SK-N-MC (cell line): ENCODE results near the gene PRKCSH.

Source experiments
- EZH2 ChIP-seq: fragments of 200-600 bp; sonication (generic); IDR thresholded peaks from one replicate; pipeline ENCODE4 v1.6.1; 2017; ENCODE audit warnings: antibody characterized with exemption
- FOXP2 ChIP-seq: optimal IDR thresholded peaks from 2 replicates; pipeline ENCODE3; 2011; ENCODE audit warnings: mild to moderate bottlenecking, moderate library complexity; ENCODE audit not compliant: insufficient read depth; ENCODE audit errors: extremely low read length, control extremely low read depth
- POLR2AphosphoS5 ChIP-seq: IDR thresholded peaks from 2 replicates; pipeline ENCODE4 v1.6.1; 2012; ENCODE audit warnings: mild to moderate bottlenecking, low read depth, low read length, borderline replicate concordance

GRCh38 chr19:11435833-11436313 is 438 bp downstream of the PRKCSH start:
- TF ChIP-seq EZH2 (no peak), POLR2AphosphoS5 (no peak), FOXP2 (no peak)
